Measurements from ENCODE around the gene ADGRF3.

GRCh38 chr2:26337298-26337697 lies 9.3 kb downstream of the ADGRF3 start:
- TF ChIP-seq CTCF (IDR thresholded peaks at IDR 0.05) (no peak), POLR2A (IDR thresholded peaks at IDR 0.05) (no peak)
